NCI-H2196 (cell line): ENCODE measurements around the gene ABCA13.
"Not testable (repeated sequence)": the region's sequence is repeated elsewhere in the genome, so short reads cannot be mapped to it uniquely, and the experiment has no call there.

Experiments
- DNase-seq: peaks from one replicate; lab custom pipeline; 2025; ENCODE audit not compliant: unreplicated experiment; lab: John Stamatoyannopoulos, UW

ABCA13 gene

GRCh38 chr7:48173313-48173712 is 2.1 kb downstream of the ABCA13 start:
- no peak for DNase-seq

- no peak for DNase-seq
These were observed 2.6 kb downstream of the ABCA13 start for GRCh38 chr7:48173756-48174382.

DNA sequence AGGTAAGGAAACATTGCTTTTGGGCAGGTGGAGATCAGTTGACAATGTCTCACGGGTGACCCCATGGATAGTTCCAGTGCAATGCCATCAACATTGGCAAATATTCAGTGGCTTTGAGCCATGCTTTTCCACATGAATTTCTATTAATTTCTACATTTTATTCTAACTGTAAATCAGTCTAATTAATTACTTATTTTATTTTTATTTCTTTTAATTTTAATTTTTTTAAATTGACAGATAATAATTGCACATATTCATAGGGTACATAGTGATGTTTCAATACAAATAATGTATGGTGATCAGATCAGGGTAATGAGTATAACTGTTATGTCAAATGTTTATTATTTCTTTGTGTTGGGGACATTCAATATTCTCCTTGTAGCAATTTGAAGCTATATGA is 3.8 kb downstream of the ABCA13 start:
- DNase-seq: no peak

- no peak for DNase-seq
These were observed 5.2 kb downstream of the ABCA13 start for GRCh38 chr7:48176356-48176893.

DNA sequence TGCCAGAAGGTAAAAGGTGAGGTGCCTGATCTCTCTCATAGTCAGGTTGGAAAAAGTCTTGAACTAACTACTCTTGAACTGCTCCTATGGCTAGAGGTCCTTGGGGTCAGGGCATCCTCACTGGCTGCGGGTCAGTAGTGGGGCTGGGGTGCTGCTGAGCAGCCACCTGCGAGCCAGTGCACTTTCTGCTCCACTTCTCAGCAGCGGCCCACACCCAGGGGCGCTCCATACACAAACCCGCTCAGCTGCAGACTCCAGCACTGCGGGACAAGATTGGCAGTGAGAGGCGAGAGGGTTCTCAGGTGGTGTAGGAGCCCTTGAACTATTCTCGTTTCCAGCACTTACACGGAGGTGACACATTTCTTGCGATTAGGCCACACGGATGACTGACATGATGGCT is 6.0 kb downstream of the ABCA13 start:
- no peak for DNase-seq

DNA sequence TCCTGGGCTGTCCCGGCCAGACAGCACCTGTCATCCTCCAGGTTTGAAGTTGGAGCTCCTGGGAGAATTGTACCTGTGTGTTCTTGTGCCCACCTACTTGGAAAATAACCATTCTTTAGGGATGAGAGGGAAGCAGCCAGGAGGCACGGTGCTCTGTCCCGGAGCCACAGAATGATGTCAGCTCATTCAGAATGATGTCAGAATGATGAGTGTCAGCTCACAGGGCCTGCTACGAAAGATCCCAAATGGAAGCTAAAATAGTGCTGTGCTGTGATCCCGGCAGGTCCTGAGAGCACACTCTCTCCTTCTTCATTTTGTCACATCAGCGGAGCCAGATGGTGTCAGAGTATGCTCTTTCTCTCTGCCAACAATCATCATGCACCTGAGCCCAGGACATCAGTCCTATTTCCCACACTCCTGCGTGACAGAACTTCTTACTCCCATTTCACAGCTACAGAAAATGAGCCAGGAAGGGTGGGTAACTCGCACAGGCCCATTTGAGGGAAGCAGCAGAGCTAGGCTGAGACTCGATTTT is 8.3 kb downstream of the ABCA13 start:
- no peak for DNase-seq

- no peak for DNase-seq
These were observed 9.7 kb downstream of the ABCA13 start for GRCh38 chr7:48180981-48181380.

- DNase-seq: no peak
These were observed 11.6 kb downstream of the ABCA13 start for GRCh38 chr7:48182718-48183369.

- no peak for DNase-seq
These were observed 12.1 kb downstream of the ABCA13 start for GRCh38 chr7:48183370-48183743.

GRCh38 chr7:48183965-48184364 is 12.7 kb downstream of the ABCA13 start:
- DNase-seq: no peak

DNA sequence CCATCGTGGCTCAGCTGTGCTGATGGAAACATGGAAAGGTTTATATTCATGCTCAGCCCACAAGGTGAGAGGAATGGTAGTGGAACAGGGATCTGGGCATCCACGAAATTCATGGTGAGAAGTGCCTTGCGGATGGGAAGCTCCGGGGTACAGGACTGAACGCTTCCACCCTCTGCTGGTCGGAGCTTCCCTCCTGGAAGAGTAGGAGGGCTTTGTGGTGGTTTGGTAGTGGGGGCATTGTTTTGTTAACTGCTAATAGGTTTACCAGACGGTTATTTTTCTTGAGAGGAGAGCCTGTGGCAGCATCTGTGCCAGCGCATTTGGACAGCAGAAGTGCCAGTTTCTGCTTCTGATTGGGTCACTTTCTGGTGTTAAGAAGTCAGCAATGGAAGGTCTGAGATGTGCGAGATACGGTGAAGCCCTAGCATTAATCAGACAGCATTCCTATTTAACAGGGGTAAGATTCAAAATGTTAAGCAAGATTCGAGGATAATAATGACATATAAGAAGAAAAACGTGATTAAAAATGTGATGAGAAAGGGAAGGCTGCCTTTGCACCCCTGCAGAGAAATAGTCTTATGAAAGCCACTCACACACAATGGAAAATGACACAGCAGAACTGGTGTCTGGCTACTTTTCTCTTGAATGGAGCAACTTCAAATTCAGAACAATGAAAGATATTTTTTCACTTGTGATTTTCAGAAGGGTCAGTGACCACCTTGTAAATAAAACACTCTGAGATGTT is 17.7 kb downstream of the ABCA13 start:
- no peak for DNase-seq

- no peak for DNase-seq
These were observed 21.7 kb downstream of the ABCA13 start for GRCh38 chr7:48192996-48193395.

GRCh38 chr7:48193421-48193820 is 22.2 kb downstream of the ABCA13 start:
- DNase-seq: no peak

DNA sequence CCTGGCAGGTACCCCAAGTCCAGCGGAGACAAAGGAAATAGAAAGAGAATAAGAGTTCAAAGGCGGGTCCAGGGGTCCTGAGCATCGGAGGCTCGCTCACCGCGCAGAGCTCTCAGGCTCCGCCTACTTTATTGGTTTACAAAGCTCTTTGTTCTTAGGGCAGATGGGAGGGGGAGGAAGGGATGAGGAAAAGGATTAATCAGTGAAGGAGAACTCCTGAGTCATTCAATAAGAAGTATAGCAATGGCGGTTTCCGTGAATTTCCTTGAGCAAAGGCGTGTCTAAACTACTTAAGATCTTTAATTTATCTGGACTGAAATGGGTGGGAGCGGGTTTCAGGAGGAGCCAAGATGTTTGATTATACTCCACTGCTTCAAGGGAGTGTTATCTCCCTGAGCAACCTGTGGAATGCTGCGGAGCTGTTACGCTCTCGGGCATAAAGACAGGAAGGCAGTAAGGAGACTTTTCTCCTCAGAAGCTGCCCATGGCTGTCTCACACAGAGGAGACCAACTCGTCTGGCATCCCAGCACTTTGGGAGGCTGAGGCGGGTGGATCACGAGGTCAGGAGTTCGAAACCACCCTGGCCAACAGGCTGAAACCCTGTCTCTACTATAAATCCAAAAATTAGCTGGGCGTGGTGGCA is 29.8 kb downstream of the ABCA13 start:
- DNase-seq: not testable (repeated sequence)

- not testable (repeated sequence) for DNase-seq
These were observed 31.7 kb downstream of the ABCA13 start for GRCh38 chr7:48202916-48203315.

- DNase-seq: no peak
These were observed 36.0 kb downstream of the ABCA13 start for GRCh38 chr7:48207155-48207675.

DNA sequence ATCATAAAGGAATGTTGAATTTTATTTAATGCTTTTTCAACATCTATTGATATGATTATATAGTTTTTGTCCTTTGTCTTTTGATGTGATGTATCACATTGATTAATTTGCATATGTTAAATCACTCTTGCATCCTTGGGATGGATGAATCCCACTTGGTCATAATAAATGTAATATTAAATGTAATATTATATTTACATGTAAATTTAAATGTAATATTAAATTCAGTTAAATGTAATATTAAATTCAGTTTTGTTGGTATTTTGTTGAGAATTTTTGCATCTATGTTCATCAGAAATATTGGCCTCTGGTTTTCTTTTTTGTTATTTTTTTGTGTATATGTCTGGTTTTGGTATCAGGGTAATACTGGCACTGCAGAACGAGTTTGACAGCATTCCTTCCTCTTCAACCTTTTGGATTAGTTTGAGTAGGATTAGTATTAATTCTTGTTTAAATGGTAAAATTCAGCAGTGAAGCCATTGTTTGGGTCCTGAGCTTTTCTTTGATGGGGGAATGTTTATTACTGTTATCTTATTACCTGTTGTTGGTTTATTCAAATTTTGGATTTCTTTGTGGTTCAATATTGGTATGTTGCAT is 37.8 kb downstream of the ABCA13 start:
- no peak for DNase-seq

DNA sequence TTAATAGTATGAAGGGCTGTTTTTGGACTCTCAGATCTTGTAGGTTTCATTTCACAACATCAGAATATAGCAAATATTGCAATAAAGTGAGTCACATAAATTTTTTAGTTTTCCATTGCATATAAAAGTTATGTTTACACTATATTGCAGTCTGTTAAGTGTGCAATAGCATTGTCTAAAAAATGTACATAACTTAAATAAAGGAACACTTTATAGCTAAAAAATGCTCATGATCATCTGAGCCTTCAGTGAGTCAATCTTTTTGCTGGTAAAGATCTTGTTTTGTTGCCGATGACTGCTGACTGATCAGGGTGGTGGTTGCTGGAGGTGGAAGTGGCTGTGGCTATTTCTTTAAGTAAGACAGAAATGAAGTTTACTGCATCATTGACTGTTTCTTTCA is 42.0 kb downstream of the ABCA13 start:
- DNase-seq: no peak

DNA sequence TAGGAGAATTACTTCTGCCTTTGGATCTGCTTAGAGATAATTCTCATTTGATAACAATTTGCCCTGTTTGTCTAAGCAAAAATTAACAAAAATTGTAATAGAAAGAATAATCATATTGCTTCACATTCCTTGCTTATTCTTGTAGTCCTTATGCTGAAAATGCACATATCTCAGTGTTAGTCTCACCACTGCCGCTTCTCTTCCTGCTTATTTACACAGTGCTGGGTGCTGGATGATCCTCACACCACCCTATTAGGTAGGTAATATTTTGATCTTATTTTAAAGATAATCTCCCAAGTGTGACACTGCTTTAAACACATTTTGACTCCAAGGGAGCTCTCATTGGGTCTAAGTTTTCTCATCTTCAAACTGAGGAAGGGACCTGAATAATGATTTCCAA is 46.0 kb downstream of the ABCA13 start:
- DNase-seq: no peak

DNA sequence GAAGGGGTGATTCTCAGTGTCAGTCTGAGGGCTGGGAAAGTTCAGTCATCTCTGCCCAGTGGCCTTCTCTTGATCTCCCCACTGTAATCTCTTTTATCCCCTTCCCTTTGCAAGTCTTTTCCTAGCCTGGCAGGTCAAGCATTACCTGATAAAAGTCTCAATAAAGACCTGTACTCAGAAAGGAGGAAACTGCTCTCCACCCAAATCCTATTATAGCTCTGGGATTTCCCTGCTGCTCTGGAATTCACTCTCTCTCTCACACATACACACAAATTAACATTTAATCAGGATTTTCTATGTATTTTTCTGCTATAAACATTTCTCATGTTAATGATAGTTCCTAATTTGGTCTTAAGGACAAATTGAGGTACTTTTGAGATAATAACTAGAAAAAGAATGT is 46.5 kb downstream of the ABCA13 start:
- no peak for DNase-seq

DNA sequence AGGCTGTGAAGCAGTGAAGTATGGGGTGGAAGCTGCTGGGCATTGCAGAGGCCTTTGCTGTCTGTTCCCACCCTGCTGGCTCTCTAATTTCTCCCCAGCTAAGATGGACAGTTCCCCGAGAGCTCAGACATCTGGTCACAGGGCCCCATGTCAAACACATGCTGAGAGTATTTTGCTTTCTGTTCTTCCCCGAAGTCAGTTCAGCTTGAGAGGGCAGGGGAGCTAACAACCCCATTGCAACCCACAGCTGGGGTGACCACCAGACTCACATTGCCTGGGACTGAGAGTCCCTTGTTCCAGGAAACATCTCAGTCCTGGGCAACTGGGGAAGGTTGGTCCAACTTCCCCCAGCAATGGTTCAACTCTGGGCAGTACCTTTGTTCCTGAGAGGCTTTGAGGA is 52.8 kb downstream of the ABCA13 start:
- no peak for DNase-seq
